NCI-H2227 (cell line): ENCODE results near the gene NUDT12.

Experiments used
- DNase-seq: peaks from one replicate; lab custom pipeline; 2025; ENCODE audit not compliant: unreplicated experiment; lab: John Stamatoyannopoulos, UW

The NUDT12 gene

DNA sequence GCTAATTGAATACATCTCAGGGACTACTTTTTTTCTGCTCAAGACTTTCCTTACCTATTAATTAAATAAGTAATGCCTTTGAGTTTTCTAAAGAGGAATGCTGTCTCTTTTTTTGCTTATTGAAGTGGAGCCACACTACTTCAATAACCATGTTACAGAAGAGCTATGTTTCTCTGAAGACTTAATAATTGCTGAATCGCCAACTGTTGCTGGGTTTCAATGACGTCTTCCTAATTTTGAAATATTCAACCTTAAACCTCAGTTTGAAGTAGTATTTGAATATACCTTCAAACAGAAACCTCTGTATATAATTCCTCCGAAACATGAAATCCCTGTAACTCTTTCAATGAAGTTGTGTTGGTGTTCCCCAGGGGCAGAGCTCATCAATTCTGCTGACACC lies 21.0 kb downstream of the NUDT12 start:
- no peak for DNase-seq

GRCh38 chr5:103541114-103541513 lies 21.5 kb downstream of the NUDT12 start:
- peak; percentile 6 for DNase-seq

- DNase-seq = no peak
Measured at GRCh38 chr5:103539376-103540330, 22.9 kb downstream of the NUDT12 start.

GRCh38 chr5:103532086-103532734 lies 30.4 kb downstream of the NUDT12 start:
- DNase-seq = no peak

DNA sequence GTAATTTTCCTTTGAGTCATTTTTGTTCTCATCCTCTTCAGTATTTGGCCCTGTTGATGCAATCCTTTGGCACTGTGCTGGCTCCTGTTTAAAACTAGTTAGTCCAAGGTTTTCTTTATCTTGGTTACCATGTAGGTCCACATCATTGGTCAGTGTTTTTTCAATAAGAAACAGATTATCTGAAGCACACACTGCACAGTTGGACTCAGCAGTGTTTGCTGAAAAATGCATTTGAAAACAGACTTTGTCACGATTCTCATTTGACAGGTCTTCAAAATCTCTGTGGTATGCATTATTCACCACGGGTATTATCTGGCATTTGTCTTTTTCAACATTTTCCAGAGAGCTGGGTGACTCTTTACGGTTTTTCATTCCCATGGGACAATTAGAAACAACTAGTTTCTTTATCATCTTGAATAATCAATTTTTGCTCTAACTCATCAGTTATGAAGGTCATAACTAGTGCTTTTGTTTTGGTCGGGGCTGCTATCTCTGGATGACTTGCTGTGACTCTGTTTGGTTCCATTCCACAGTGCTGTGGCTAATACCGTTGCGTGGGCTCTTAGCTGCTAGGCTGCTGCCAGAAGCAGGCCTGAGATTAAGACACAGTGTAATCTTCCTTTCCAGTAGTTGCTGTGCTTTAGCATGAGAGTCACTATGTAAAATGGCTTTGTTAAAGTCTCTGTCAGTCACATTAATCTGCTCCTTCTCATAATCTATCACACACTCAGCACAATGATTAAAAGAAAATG lies 36.2 kb downstream of the NUDT12 start:
- no peak for DNase-seq

- DNase-seq = no peak
Measured at GRCh38 chr5:103525361-103525760, 37.2 kb downstream of the NUDT12 start.

DNA sequence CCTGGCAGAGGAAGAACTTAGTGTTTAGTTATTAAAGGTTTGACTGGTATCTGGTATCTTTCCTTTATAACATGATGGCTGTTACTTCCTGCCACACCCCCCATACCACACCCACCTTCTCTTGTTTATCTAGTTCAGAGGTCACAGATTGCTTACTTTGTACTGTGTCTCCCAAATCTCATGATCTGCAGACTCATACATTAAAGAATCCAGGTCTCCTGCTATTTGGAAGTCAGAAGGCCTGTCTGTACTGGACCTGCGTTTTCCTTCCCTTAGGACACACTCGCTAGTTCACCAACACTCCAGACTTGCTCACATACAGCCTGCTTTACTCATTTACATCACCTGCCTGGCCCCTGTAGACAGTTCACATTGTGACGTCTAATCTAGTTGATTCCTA lies 39.3 kb downstream of the NUDT12 start:
- DNase-seq = no peak

- no peak for DNase-seq
Measured at GRCh38 chr5:103522586-103522985, 40.0 kb downstream of the NUDT12 start.

DNA sequence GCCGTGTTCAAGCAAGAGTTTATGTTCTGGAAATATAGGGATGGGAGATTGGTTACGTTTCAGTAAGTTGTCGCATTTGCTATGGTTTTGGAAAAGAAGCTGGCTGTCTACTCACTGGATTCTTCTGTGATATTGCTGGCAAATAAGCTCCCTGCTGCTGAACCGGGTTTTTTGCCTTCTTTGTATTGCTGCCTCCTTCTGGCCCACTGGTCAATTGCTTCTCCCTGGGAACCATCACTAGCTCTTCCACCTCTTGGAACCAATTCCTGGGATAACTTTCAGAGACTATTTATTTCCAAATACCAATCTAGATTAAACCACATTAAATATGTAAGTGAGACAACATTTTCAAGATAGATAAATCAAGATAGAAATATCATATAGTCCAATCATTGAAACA lies 43.0 kb downstream of the NUDT12 start:
- peak; percentile 9 for DNase-seq

GRCh38 chr5:103514371-103514770 lies 48.2 kb downstream of the NUDT12 start:
- no peak for DNase-seq

DNA sequence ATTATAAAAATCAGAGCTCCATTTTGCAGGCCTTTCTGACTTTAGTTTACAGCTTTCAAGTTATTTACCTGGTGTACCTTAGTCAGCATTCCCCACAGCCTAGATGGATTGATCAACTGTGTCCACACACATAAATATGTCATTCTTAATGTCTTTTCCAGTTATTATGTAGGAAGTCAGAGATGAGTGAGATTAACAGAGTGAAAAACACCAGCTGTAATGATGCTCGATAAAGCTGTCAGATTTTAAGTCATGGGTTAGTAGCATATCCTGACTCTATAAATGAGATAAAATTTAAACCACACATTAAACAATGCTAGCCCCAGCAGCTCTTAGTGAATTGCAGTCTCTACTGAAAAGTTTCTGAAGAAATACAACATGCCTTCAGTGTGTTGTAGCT lies 48.9 kb downstream of the NUDT12 start:
- DNase-seq = no peak

DNA sequence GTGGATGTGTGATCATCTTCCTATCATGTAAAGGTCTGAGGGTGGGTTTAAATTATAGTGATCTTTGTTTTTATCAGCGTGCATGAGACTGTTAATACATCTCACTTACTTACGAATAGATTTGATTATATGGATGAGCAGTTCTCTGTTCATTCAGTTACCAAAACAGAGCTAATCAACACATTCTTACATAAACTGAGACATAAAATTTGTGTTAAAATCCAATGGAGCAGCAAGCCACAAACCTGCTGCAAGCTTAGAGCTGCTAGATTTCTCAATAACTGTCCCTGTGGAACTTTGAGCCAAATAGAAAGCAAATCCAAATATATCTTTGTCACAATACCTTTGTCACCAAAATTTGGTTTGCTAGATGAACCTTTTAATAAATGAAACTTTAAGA lies 50.1 kb downstream of the NUDT12 start:
- no peak for DNase-seq

DNA sequence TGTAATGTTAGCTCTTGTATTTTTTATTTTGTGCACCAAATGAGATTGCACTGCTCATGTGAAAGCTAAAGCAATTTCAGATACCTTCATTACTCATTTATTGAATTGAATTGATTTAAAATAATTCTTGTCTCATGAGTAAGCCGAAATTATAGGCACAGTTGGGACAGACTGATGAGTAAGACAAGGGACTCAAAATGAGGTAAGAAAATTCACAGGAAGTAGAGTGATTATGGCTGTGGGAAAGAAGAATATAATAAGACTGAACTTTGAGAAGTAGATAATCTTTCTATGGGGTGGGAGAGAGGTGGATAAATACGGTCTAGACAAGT lies 51.1 kb downstream of the NUDT12 start:
- DNase-seq = no peak

- no peak for DNase-seq
Measured at GRCh38 chr5:103510851-103511553, 51.6 kb downstream of the NUDT12 start.

GRCh38 chr5:103505581-103506305 lies 56.8 kb downstream of the NUDT12 start:
- DNase-seq = no peak

DNA sequence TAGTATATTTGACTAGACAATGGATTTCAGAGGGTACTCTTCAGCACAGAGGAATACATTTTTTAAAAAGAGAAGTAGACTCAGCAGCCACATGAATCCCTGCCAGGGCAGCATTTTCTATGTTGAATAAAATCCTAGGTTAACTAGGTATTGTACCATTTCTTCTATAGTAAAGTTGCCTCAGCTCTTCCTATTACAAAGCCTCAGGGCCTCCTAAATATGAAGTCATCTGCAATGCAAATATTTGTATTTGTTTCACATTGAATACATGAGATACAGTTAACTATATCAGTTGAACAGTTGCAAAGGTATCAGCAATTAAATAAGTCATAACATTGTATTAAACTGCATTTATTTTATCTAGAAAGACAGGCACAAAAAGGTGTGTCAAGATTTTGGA lies 59.5 kb downstream of the NUDT12 start:
- no peak for DNase-seq

GRCh38 chr5:103502662-103503061 lies 59.9 kb downstream of the NUDT12 start:
- DNase-seq = peak; percentile 2
